ENCODE results near the gene TMED7. TPM values are rescaled to one million over a fixed set of nuclear protein-coding genes. Genes with fewer than 3 reads are reported as not detected.

The TMED7 gene
- total and polyA plus RNA-seq, 2 of the 4 experiments (the other 2 are of a cell fraction), result 75.6 to 86.7 TPM

GRCh38 chr5:115575167-115576070, 50.4 kb downstream of the TMED7 start:
- Histone ChIP-seq H2AK5ac (ENCODE audit: low read depth, low read length) (peak overlapping the region; percentile 74), H2BK120ac (ENCODE audit: low read depth, low read length) (peak overlapping the region; percentile 30), H2AK9ac (replicated peaks; ENCODE audit: low read depth, low read length, poor library complexity) (no peak overlapping the region), H3K18ac (ENCODE audit: low read depth, low read length) (peak overlapping the region; percentile 33; the same call in 1 of the 2 replicates), H3K9me3 (ENCODE audit: control insufficient read depth, insufficient read depth, low read length) (peaks cover 3% of the 10 kb centered on the region; the same call in 1 of the 2 replicates), H3K9ac (ENCODE audit: low read depth, low read length) (no peak overlapping the region), H4K5ac (ENCODE audit: low read depth, low read length) (no peak overlapping the region), H3K56ac (ENCODE audit: extremely low read depth, insufficient read depth, low read length) (no peak overlapping the region), H3K9me1 (ENCODE audit: insufficient read depth, low read length) (peaks cover 5% of the 10 kb centered on the region; the same call in 1 of the 2 replicates), H3K36me3 (ENCODE audit: control insufficient read depth, insufficient read depth, low read length) (no peaks in the 10 kb centered on the region), H3K23ac (ENCODE audit: low read depth, low read length) (peak overlapping the region; percentile 32; the same call in 1 of the 2 replicates), H2BK5ac (ENCODE audit: low read depth, low read length, poor library complexity, severe bottlenecking) (peak overlapping the region; percentile 42), H4K20me1 (ENCODE audit: insufficient read depth, low read length) (no peaks in the 10 kb centered on the region), H3K4me2 (ENCODE audit: low read depth, low read length) (no peak overlapping the region), H3K79me1 (ENCODE audit: low read depth in 1 of 2, low read length in 2 of 2) (peaks cover 10 to 30% of the 10 kb centered on the region in 2 experiments; a peak in 3 of 4 replicates), H4K91ac (ENCODE audit: insufficient read depth, low read depth, low read length) (peak overlapping the region; percentile 63; the same call in 1 of the 2 replicates), H4K8ac (ENCODE audit: low read depth in 2 of 2, low read length in 2 of 2) (peak overlapping the region; percentile 39 to 72; a peak in 2 of 4 replicates), H3K4ac (ENCODE audit: low read depth, low read length) (peak overlapping the region; percentile 47), H3K14ac (replicated peaks; ENCODE audit: low read depth, low read length) (peak overlapping the region; percentile 39), H2BK15ac (ENCODE audit: low read depth, low read length) (peak overlapping the region; percentile 88; the same call in 2 of the 3 replicates), H2AFZ (replicated peaks; ENCODE audit: low read length, poor library complexity) (no peak overlapping the region), H2BK20ac (ENCODE audit: low read depth, low read length) (peak overlapping the region; percentile 64), H3K4me1 (ENCODE audit: control insufficient read depth, insufficient read depth, low read length) (peaks cover 5% of the 10 kb centered on the region; the same call in 1 of the 2 replicates), H3K27me3 (ENCODE audit: control insufficient read depth, insufficient read depth, low read length) (no peaks in the 10 kb centered on the region), H3K4me3 (ENCODE audit: insufficient read depth, low read depth, low read length) (no peak overlapping the region), H3K27ac (ENCODE audit: insufficient read depth, low read length) (no peak overlapping the region; the same call in 1 of the 2 replicates)
- DNase-seq (peak; percentile 87), ATAC-seq (ENCODE audit: low read depth) (peak; percentile 67)
- WGBS, 2 experiments (ENCODE audit: extremely low coverage in 2 of 2, insufficient read length in 1 of 2), result no CpG with 5 or more reads among the region's 5 CpGs
- dilution Hi-C loops (cut with HindIII; ENCODE audit: low sequenced_read_pairs, unreplicated experiment) (no loop called here), intact Hi-C loops (cut with micrococcal nuclease) (no loop called here), in situ Hi-C loops (cut with MboI; ENCODE audit: low sequenced_read_pairs) (no loop called here)
- TF ChIP-seq FOS (IDR thresholded peaks at IDR 0.05; ENCODE audit: low read depth, low read length) (peak; percentile 28; the same call in 1 of the 2 replicates), RCOR1 (IDR thresholded peaks at IDR 0.05; ENCODE audit: insufficient replicate concordance, low read length) (no peak), BHLHE40 (IDR thresholded peaks at IDR 0.05; ENCODE audit: low read depth, low read length) (no peak), MAZ (IDR thresholded peaks at IDR 0.05; ENCODE audit: borderline replicate concordance, low read depth, low read length) (no peak), NFE2L2 (IDR thresholded peaks at IDR 0.05; ENCODE audit: low read depth, low read length) (peak; percentile 30; the same call in 1 of the 2 replicates), ELK1 (IDR thresholded peaks at IDR 0.05; ENCODE audit: borderline replicate concordance, low read depth, low read length) (no peak)
- no TSS peak for BruUV-seq (replicated peaks)
- ChIA-PET POLR2A (ENCODE audit: unreplicated experiment) (no interaction called here), CTCF (interaction anchor here (0.6 kb wide), 1 partner anchor 309 kb away, joined by 3 read pairs; no protein-coding TSS in a partner anchor)
